Activated gamma-delta T cell (primary cell): ENCODE data around the gene TOR1A.

ENCODE experiments used
- DNase-seq: peaks from one replicate; lab custom pipeline; 2025; lab: John Stamatoyannopoulos, UW

TOR1A gene

GRCh38 chr9:129852579-129852978 is 28.6 kb upstream of the TOR1A start:
- DNase-seq = no peak

DNA sequence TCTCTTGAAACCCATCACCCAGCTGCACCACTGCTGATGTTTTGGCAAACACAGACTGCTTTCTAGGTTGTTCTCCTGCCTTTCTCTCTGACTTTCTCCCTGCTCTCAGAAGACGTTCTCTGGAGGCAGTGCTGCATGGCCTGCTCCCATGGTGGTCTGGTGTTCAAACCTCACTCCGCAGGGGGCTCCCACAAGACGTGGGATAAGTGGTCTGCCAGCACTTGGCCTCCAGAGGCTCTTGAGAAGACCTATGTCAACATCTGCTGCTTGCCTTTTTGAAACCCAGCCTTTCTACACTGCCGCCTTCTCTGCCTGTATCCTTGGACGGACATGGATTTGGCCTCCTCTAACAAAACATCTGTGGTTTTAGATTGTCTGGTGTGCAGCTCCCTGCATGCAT is 27.9 kb upstream of the TOR1A start:
- DNase-seq = no peak

- no peak for DNase-seq
Measured at GRCh38 chr9:129850821-129851550, 27.1 kb upstream of the TOR1A start.

DNA sequence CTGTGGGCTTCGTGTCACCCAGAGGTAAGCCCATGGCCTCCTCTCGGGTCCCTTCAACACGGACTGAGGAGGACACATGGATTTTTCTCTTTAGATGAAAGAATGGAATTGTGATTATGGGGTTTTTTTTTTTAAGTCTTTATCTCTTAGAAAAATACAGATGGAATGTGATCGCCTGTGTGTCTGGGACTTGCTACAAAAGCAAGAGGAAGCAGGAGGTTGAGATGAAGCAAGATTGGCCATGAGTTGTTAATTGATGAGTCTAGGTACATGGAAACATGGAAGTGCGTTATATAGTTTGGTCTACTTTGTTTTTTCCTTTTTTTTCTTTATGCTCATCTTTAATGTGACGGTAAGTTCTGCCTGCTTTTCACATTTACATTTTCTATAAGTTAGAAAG is 26.0 kb upstream of the TOR1A start:
- no peak for DNase-seq

DNA sequence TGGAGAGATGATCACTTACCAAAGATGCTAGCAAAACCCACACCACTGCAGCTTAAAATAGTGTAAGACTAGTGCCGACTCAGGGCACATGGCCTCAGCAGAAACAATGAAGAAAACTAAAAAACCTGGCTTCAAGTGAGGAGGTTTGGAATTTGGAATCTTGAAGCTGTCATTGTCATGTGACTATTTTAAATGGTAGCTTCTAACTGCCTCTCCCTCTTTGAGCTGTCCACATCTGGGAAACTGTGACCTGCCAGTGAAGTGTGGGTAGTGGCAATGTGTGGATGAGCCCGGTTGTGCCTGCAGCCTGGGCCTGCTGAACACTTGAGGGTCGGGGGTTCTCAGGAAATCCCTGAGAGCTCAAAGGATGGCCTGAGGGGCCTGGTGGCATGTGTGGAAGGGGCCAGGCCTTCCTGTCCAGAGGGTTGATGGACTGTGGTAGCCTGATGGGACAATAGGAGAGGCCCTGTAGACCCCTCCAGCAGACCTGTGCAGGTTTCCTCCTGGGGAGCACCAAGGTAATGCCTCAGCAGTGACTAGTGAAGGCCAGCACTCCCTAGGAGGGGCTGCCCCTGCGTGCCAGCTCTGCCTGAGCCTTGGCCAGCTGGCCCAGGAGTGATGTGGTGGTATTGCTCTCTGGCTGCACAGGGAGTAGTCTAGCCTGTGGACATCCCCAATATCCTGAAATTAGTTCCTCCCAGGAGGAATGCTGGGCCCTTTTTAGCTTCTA is 24.9 kb upstream of the TOR1A start:
- no peak for DNase-seq

- no peak for DNase-seq
Measured at GRCh38 chr9:129845373-129845772, 21.4 kb upstream of the TOR1A start.

DNA sequence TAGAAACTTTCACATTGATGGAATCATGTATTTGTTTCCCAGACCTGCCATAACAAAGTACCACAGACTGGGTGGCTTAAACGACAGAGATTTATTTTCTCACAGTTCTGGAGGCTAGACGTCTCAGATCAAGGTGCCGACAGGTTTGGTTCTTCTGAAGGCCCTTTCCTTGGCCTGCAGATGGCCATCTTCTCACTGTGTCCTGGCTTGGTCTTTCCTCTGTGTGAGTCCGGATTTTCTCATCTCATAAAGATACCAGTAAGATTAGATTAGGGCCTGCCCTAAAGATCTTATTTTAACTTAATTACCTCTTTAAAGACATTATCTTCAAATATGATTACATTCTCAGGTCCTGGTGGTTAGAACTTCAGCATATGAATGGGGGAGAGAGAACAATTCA is 17.1 kb upstream of the TOR1A start:
- no peak for DNase-seq

- no peak for DNase-seq
Measured at GRCh38 chr9:129840034-129840433, 16.1 kb upstream of the TOR1A start.

DNA sequence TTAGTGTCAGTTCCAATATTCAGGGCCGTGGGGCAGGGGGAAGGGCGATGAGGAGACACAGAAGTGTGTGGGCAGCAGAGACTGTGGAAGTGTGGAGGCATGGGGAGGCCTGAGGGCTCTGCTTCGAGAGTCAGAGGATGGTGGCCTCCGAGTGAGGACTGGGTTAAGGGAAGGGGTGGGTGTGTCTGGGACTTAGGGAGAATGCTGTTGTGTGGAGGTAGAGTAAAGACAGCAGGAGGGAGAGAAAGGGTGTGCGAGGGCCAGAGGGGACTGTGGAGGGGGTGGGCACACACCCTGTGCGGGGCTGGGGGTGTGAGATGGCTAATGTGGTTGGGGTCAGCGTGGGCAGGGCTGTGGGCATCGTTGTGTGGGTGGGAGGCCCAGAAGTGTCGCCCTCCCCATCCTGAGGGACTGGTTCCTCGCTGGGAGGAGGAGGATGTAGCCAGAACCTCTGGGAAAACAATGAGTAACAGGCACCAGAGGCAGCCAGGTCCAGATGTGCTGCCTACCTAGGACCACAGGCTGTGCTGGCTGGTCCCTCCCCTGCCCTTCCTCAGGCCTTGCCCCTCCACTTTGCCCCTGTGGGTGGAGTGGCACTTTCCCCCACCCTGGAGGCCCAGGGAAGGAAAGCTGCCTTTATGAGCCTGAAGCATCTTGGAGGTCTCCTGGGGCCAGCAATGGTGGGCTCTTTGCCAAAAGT is 15.5 kb upstream of the TOR1A start:
- DNase-seq = no peak

GRCh38 chr9:129838707-129839259 is 14.8 kb upstream of the TOR1A start:
- DNase-seq = no peak

DNA sequence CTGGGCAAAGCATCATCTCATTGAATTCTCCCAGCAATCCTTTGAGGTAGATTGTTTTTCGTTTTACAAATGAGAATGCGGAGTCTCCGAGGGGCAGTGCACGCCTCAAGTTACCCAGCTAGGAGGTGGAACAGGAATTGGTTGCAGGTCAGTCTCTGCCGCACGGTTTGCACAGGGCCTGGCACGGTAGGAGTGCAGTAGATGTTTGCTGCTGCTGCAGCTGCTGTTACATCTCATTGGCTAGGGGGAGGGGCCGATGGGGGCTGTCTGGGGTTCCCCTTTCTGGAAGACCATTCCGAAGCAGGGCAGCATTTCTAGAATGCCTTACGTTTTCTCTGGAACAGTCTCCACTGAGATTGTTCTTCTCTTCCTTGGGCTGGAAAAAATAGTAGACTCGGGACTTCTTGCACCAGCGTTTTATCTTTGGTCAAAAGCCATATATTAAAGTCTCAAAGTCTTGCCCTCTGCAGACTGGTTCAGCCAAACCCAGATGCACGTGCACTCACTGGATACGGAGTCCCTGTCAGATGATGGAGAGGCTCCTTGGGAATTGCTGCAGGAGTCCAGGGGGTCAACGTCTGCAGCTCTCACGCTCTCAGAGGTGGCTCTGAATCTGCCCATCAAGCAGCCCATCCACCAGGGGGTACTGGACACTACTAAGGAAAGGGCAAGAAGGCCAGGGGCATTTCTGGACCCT is 12.5 kb upstream of the TOR1A start:
- no peak for DNase-seq

GRCh38 chr9:129835860-129836223 is 11.9 kb upstream of the TOR1A start:
- no peak for DNase-seq

DNA sequence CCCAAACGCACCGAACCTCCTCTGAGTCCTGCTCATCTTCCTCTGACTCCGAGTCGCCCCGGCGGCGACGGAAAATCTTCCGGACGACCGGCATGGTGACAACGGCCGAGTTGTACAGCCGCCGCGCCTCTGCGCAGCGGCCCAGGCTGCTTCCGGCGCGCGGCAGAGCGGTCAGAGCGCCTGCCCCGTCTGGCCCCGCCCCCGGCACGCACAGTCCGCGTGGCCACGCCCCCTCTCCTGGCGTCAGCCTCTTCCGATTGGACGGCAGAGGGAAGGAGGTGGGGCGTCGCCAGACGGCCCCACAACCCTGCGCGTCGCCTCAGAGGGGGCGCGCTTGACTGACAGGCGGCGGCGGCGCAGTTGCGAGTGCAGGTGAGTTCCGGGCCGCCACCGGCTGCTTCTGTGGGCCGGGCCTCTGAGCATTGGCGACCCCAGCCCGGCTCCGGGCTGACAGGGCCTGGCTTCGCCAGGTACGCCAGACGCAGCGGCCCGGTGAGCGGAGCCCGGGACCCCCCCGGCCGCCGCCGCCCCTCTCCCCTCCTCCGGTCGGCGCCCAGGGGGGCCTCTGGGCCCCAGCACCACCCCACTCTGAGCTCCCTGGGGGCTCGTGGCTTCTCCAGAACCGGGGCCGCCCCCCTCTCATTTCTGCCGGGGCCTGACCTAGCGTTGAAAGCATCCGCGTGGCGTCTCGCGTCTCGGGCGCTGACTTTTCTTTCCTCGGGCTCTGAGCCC is 11.4 kb upstream of the TOR1A start, which contains the start of the genes C9orf78 and USP20:
Gene C9orf78, minus strand, starts transcription at position 148 of the 732 bp plus-strand sequence. Its CDS starts 54 bp downstream, at position 94.
Gene USP20, plus strand, starts transcription at position 331 of the 732 bp plus-strand sequence. CDS start 17,098 bp downstream, outside the sequence.
- DNase-seq = peak; percentile 95

- no peak for DNase-seq
Measured at GRCh38 chr9:129834489-129835127, 10.7 kb upstream of the TOR1A start.

GRCh38 chr9:129832982-129833381 is 9.0 kb upstream of the TOR1A start:
- DNase-seq = no peak

- DNase-seq = no peak
Measured at GRCh38 chr9:129828969-129829368, 5.0 kb upstream of the TOR1A start.

- no peak for DNase-seq
Measured at GRCh38 chr9:129828051-129828450, 4.1 kb upstream of the TOR1A start.

DNA sequence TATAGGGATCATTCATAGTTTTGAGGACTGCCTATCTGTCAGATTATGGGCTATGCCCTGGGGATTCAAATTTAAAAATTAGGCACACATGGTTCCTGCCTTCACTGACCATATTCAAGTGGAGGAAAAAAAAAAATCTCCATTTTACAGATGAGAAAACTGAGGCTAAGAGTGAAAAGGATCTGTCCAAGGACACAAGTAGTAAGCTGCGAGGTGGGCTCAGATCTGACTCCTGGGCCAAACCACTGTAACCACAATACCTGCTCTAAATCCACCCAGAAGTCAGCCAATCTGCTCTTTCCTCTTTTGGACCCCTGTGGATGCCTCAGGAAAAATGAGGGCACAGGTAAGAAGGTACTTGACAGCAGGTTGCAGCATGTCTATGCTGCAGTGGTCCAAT is 2.8 kb upstream of the TOR1A start:
- DNase-seq = no peak

DNA sequence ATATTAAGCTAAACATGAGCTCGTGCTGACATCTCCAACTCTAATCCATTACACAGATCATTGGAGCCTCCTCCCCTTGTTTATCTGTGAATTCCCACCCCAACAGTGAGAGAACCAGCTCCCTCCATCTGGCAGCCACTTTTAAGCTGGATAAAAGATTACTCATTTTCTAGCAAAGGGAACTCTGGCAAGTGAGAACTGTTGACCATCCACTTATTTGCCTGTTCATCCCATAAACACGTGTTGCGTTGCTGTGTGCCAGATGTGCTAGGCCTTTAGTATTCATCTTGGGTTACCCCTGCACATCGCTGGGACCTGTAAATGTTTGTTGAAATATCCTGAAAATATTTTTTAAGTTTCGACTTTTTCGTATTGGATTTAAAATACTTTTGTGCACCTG is 2.4 kb upstream of the TOR1A start:
- DNase-seq = no peak

- no peak for DNase-seq
Measured at GRCh38 chr9:129823542-129823934, 398 bp downstream of the TOR1A start.
